Measurements from ENCODE around the gene AFAP1L1. TPM values are rescaled to one million over a fixed set of nuclear protein-coding genes. Genes with fewer than 3 reads are reported as not detected.

AFAP1L1 gene
- total and polyA plus RNA-seq, 9 of the 15 experiments (the other 6 are each of a cell fraction or from before 2014, with no cell fraction given): 0.01 to 0.12 (median 0.03) TPM; not detected in 4

DNA sequence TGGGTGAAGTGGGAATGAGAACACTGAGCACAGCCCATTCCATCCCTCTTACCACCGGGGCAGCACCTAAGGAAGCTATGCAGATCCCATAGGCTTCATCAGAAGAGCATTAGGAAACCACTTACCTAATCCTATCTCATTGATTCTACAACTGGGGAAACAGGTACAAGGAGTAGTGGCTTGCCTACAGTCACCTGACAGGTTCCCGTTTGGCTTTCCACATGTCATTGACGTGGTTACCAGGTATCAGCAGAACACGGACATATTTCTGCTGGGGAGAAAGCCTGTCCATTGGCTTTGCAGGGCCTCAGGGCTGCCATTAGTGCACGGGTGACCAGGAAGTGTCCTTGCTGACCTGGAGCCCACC, 11.3 kb downstream of the AFAP1L1 start:
- ATAC-seq (no peak), FAIRE-seq (no peak), DNase-seq (ENCODE audit: extremely low read depth in 1 of 4, low spot score in 3 of 4) (no peak)
- intact Hi-C loops (cut with micrococcal nuclease): no loop called here
- in situ Hi-C loops (cut with MboI): no loop called here
- H3K9me1 ChIP-seq (ENCODE audit: control insufficient read depth, insufficient read depth, low read length): no peaks in the 10 kb centered on the region
- no peaks in the 10 kb centered on the region; a peak in 1 of 5 replicates for H3K4me1 ChIP-seq (replicated peaks in 1 of 2; ENCODE audit: control insufficient read depth in 2 of 2, insufficient read depth in 2 of 2, low read length in 2 of 2)
- ChIA-PET CTCF (ENCODE audit: low intra/inter-chr PET ratio) (no interaction called here), POLR2A (interaction anchor here (0.6 kb wide), 1 partner anchor 27 kb away, joined by 3 read pairs; no protein-coding TSS in a partner anchor)
- H3K4me3 ChIP-seq: no peak overlapping the region
- no peaks in the 10 kb centered on the region for H4K20me1 ChIP-seq (replicated peaks; ENCODE audit: control insufficient read depth, insufficient read depth, low read length)
- H3K4me2 ChIP-seq (ENCODE audit: insufficient read depth, low read length): no peak overlapping the region
- no peaks in the 10 kb centered on the region for H3K79me2 ChIP-seq (ENCODE audit: control insufficient read depth, insufficient read depth, low read length)
- 3% methylated on average over 5 of the region's 5 CpGs for WGBS (ENCODE audit: insufficient coverage, low coverage, missing lambda C conversion rate)
- H3K9me3 ChIP-seq (replicated peaks; ENCODE audit: control insufficient read depth, insufficient read depth, low read depth, low read length): no peaks in the 10 kb centered on the region
- BruUV-seq (replicated peaks): no TSS peak
- H3K9ac ChIP-seq (ENCODE audit: insufficient read depth in 1 of 2, low read depth in 2 of 2, low read length in 2 of 2): no peak overlapping the region
- peaks cover 20 to 43% of the 10 kb centered on the region in 2 experiments for H3K27me3 ChIP-seq (ENCODE audit: control insufficient read depth in 2 of 2, insufficient read depth in 2 of 2, low read length in 2 of 2)
- H2AFZ ChIP-seq (ENCODE audit: low read depth, low read length): no peak overlapping the region
- TF ChIP-seq, protein P1, sequence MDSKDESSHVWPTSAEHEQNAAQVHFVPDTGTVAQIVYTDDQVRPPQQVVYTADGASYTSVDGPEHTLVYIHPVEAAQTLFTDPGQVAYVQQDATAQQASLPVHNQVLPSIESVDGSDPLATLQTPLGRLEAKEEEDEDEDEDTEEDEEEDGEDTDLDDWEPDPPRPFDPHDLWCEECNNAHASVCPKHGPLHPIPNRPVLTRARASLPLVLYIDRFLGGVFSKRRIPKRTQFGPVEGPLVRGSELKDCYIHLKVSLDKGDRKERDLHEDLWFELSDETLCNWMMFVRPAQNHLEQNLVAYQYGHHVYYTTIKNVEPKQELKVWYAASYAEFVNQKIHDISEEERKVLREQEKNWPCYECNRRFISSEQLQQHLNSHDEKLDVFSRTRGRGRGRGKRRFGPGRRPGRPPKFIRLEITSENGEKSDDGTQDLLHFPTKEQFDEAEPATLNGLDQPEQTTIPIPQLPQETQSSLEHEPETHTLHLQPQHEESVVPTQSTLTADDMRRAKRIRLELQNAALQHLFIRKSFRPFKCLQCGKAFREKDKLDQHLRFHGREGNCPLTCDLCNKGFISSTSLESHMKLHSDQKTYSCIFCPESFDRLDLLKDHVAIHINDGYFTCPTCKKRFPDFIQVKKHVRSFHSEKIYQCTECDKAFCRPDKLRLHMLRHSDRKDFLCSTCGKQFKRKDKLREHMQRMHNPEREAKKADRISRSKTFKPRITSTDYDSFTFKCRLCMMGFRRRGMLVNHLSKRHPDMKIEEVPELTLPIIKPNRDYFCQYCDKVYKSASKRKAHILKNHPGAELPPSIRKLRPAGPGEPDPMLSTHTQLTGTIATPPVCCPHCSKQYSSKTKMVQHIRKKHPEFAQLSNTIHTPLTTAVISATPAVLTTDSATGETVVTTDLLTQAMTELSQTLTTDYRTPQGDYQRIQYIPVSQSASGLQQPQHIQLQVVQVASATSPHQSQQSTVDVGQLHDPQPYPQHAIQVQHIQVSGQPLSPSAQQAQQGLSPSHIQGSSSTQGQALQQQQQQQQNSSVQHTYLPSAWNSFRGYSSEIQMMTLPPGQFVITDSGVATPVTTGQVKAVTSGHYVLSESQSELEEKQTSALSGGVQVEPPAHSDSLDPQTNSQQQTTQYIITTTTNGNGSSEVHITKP (IDR thresholded peaks at IDR 0.05; ENCODE audit: partially characterized antibody): no peak
- TF ChIP-seq TAL1 (IDR thresholded peaks at IDR 0.05): no peak
- TF ChIP-seq THRAP3 (IDR thresholded peaks at IDR 0.05; ENCODE audit: borderline replicate concordance): no peak
- TF ChIP-seq HDAC1 (IDR thresholded peaks at IDR 0.05): no peak
- TF ChIP-seq SPI1 (IDR thresholded peaks at IDR 0.05; ENCODE audit: borderline replicate concordance, low read depth, low read length): no peak
- TF ChIP-seq MAFF (IDR thresholded peaks at IDR 0.05; ENCODE audit: low read length): no peak
- no peak for TF ChIP-seq YY1 (IDR thresholded peaks at IDR 0.05; ENCODE audit: borderline replicate concordance in 1 of 3, control insufficient read depth in 1 of 3, extremely low read depth in 1 of 3, insufficient read depth in 3 of 3, insufficient read length in 1 of 3, insufficient replicate concordance in 2 of 3, low read depth in 1 of 3, low read length in 2 of 3)
- no peaks in the 10 kb centered on the region for H3K36me3 ChIP-seq (ENCODE audit: control insufficient read depth, insufficient read depth, low read length)
- H3K27ac ChIP-seq (ENCODE audit: extremely low read depth, low read depth, low read length): no peak overlapping the region

Data from K562 (cell line).